ENCODE data around the gene RHEX.
A peak's percentile ranks its signal among the peaks of the same experiment; 100 is the strongest.

The RHEX gene

DNA sequence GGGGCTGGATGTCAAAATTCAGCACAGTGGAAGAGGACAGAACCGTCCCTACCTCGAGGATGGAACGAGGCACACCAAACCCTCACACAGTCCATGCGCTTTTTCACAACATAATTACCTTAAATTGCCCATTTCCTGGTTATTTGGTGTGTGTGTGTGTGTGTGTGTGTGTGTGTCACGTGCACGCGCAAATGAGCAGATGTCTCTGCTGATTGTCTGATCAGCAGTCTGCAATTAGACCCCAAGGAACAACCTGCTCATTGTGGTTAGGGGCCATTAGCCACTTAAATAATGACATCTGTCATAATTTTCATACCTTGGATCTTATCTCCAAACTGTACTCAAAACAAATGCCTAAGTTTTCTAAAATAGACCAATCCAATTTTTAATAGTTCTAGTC lies 41.1 kb downstream of the RHEX start:
- DNase-seq (ENCODE audit: low read depth): no peak

GRCh38 chr1:206097381-206097780 lies 44.4 kb downstream of the RHEX start:
- no peak for DNase-seq (ENCODE audit: low read depth)

DNA sequence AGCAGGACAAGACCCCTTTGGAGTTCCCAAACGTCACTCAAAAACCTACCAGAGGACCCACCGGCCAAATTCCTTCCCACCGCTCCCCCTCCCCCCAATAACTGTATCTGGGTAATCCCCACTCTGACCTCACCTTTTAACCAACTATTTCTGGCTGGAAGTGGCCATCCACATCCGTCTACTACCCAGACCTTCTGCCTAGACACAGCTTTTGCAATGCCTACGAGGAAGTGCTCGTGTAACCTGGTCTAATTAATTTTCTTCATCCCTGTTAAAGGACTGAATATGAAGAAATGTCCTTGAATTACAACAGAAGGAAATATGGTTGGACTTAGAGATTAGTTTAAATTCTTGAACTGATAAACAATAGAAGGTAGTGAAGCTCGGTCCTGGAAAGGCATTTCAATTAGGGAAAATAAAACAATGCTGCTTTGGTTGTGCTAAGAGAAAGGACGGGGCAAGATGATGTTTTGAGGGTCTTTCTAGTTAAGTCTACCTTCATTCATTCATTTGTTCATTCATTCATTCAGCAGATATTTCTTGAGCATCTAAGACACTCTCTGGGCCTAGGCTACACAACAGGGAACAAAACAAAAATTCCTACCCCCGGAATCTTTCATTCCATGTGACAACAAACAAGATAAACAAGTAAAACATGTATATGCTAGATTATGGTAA lies 45.4 kb downstream of the RHEX start:
- no peak for DNase-seq (ENCODE audit: low read depth)

- DNase-seq (ENCODE audit: low read depth): no peak
Measured at GRCh38 chr1:206100226-206100815, 47.3 kb downstream of the RHEX start.

DNA sequence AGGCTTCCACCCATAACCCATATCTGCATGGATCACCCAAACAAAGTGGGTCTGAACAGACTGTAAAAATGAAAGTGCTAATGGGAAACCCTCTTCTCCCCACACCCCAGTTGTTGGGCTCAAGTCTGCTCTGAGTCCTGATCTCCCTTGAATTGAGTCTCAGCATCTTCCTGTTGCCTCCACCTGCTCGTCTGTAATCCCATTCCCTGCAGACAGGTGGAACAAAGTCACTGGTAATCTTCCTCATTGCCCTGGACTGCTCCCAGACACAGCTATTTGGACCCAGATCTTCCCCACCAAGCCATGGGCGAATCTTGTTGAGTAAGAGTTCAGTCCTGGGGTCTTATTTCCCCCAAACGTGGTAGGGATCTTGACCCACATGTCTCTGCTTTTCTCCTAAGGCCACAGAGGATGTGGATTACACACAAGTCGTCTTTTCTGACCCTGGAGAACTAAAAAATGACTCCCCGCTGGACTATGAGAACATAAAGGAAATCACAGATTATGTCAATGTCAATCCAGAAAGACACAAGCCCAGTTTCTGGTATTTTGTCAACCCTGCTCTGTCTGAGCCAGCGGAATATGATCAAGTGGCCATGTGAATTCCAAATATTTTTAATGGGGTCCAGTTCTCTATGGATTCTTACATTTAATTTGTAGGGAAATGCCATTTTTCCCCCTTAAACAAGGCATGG lies 48.5 kb downstream of the RHEX start:
- no peak for DNase-seq (ENCODE audit: low read depth)

GRCh38 chr1:206102292-206102936 lies 49.4 kb downstream of the RHEX start:
- no peak for DNase-seq (ENCODE audit: low read depth)

GRCh38 chr1:206103979-206104378 lies 51.0 kb downstream of the RHEX start:
- no peak for DNase-seq (ENCODE audit: low read depth)

DNA sequence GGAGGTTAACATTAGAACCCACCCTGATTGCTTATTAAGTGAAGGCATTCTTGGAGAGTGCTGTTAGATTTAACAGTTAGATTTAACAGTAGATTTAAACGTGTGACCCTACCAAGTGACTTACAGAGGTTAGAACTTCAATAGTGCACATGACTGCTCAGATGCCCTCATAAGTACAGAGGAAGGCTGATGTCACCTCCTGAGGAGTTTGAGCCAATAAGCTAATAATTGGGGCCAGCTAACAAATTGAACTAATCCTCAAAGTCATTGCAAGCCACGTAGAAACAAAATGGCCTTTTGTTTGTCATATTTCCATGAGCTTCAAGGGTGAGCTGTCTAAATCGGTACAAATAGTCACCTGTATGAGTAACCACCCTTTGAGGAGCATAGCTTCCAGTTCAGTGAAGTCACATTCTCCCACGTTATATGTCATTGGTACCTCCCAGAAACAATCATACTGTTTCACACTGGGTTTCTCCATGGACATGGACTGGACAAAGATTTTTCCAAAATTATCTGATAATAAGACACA lies 52.6 kb downstream of the RHEX start:
- no peak for DNase-seq (ENCODE audit: low read depth)

DNA sequence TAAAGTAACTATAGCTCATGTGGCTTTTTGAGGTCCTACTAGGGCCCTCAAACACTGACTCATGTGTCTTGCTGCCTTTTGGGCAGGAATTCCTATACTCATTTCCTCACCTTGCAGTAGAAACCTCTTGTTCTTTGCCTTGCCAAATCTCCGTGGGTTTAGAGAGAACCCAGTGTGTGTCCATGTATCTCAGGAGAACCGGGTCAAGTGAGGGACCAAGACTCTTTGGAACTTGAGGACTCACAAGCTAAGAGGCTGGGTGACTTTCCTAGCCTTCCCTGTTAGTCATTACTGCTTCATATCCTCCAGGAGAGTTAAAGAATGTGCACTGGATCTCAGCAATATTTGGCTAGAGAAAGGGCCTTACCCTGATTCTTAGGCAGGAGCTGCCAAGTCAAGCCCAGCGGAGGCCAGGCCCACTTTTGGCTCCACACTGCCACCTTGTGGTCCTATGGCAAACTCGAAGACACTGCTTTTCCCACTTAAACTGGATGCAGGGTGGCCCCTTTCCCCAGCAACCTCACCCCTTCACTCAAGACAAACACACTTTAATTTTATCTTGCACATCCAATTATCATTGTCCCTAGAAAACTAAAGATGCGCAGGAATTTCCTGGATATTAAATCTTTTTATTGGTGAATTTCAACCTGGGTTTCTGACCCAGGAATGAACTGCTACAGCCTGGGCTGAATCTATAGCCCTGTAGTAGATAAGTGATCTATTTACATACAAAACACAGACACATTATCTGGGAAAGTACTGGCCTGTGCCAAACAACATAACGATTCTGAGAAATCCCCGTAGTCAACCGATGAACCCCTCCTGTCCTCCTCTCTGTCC lies 53.6 kb downstream of the RHEX start:
- DNase-seq (ENCODE audit: low read depth): peak; percentile 85

DNA sequence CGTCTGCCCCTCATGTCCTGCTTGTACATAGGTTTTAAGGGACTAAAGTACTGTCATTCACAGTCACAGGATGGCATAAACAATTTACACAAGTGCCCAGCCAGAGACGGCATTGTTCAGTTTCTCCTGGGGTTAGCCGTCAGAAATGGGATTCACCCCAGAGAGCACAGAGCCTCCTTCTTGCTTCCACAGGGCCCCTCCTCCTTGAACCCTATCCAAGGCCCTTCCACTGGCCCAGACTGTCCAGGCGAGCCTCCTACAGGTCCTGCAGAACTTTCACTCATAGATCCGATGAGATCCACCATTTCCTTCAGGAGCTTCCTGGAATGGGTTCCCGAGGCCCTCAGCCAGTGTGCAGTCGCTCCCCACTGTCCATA lies 54.2 kb downstream of the RHEX start:
- DNase-seq (ENCODE audit: low read depth): no peak

- peak; percentile 16 for DNase-seq (ENCODE audit: low read depth)
Measured at GRCh38 chr1:206108635-206109034, 55.7 kb downstream of the RHEX start.

GRCh38 chr1:206109718-206110117 lies 56.7 kb downstream of the RHEX start:
- DNase-seq (ENCODE audit: low read depth): no peak

- DNase-seq (ENCODE audit: low read depth): no peak
Measured at GRCh38 chr1:206110161-206110560, 57.2 kb downstream of the RHEX start.

GRCh38 chr1:206110820-206111219 lies 57.8 kb downstream of the RHEX start:
- DNase-seq (ENCODE audit: low read depth): no peak

GRCh38 chr1:206111271-206111927 lies 58.4 kb downstream of the RHEX start:
- no peak for DNase-seq (ENCODE audit: low read depth)

- no peak for DNase-seq (ENCODE audit: low read depth)
Measured at GRCh38 chr1:206112600-206113301, 59.8 kb downstream of the RHEX start.

DNA sequence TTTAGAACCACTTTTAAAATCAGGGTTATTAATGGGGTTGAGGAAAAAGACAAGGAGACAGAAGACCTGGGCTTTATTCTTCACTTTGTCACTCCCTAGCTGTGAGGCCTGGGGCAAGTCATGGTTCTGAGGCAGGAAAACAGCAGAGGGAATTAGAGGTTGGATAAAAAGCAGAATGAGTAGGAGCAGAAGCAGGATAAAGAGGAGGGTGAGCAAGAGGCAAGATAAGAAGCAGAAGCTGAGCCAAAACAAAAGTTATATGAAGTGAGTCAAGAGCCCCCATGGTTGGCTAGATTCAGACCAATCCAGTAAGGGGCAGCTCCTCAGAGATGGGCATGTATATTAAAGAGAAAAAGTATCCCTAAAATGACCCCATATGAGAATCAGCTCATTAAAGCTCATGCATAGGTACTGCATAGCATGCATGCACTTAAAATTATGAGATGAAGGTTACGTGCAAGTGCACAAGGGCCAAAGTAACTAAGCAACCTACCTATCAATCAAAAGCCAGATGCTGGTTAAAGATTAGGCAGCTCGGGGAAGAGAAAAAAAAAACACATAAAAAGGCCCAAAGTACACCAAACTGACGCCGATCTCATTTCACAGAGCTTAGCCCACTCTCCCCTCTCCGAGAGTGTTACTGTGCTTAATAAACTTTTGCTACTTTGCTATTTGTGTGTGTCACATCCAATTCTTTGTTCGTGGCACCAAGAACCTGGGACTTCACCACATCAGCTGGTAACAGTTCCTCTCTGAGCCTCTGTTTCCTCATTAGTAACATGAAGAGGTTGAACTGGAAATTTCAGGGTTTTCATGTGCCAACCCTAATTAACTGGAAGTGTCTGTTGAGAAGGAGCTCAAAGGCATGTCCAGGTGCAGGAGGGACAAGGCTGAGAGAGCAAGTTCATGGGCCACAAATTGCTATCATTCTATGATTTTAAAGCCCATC lies 62.0 kb downstream of the RHEX start:
- DNase-seq (ENCODE audit: low read depth): no peak

DNA sequence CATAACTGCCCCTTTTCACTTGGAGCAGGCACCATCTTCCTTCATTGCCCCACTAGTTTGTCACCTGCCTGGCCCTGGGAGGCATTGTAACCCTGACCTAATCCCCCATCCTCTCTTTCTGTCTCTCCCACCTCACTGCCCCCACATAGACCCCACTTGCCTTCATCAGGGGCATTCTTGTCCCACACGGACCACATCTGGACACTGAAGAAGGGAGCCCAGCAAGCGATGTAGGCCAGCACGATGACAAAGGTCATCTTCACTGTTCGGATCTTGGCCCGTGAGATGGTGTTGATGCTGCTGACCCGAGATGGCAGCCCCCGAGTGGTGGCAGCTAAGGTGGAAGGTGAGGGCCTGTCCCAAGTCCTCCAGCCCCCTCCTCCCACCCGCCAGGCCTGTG lies 62.8 kb downstream of the RHEX start:
- no peak for DNase-seq (ENCODE audit: low read depth)

DNA sequence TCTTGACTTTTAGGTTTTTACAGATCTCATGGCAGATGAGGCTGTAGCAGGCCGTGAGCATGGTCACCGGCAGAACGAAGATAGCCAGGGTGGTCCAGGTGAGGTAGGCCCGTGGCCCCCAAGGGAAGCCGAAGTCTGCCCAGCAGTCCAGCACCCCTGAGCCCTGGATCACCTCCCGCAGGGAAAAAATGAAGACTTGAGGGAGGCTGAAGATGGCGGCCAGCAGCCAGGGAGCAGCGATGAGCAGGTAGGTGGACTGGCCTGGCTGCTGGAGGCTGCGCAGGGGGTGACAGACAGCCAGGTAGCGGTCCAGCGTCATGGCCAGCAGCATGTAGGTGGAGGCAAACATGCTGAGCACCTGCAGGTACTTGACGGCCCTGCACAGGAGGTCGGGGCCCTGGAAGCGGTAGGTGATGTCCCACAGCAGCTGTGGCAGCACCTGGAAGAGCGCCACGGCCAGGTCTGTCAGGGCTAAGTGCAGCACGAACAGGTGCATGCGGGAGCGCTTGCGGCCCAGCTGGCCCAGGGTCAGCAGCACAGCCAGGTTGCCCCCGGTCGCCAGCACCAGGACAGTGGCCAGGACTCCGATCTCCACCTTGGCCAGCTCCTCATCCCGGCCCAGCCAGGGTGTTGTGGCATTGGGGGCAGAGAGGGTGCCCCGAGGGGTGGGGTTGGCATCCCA lies 63.4 kb downstream of the RHEX start:
- DNase-seq (ENCODE audit: low read depth): no peak
